ENCODE measurements around the gene PRPF19. TPM values are rescaled to one million over a fixed set of nuclear protein-coding genes. Genes with fewer than 3 reads are reported as not detected.

PRPF19 gene
- total and polyA plus RNA-seq, 2 of the 4 experiments (the other 2 are of a cell fraction), result 29.8 to 50.4 TPM

DNA sequence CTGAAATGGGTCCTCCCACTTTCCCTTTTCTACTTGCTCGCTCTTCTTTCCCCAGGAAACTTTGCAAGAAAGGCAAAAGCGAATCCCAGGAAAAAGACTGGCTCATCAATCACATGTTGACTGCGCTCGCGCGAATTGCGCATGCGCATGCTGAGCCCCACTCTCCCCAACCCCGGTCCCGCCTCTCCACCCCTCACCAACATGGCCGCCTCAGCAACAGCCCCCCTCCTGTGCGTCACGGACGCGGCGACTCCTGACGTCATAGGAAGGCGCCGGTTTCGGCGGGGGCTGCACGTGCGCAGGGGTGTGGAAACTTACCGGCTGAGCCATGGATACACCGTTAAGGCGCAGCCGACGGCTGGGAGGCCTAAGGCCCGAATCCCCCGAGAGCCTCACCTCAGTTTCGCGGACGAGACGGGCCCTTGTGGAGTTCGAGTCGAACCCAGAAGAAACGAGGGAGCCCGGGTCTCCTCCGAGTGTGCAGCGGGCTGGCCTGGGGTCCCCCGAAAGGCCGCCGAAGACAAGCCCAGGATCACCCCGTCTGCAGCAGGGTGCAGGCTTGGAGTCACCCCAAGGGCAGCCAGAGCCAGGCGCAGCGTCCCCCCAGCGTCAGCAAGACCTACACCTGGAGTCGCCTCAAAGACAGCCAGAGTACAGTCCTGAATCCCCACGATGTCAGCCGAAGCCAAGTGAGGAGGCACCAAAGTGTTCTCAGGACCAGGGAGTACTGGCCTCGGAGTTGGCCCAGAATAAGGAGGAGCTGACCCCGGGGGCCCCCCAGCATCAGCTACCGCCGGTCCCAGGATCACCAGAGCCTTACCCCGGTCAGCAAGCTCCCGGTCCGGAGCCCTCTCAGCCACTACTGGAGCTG, 64.4 kb downstream of the PRPF19 start, which contains the start of gene CCDC86 (continued):
- TF ChIP-seq, protein P1, sequence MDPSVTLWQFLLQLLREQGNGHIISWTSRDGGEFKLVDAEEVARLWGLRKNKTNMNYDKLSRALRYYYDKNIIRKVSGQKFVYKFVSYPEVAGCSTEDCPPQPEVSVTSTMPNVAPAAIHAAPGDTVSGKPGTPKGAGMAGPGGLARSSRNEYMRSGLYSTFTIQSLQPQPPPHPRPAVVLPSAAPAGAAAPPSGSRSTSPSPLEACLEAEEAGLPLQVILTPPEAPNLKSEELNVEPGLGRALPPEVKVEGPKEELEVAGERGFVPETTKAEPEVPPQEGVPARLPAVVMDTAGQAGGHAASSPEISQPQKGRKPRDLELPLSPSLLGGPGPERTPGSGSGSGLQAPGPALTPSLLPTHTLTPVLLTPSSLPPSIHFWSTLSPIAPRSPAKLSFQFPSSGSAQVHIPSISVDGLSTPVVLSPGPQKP (IDR thresholded peaks at IDR 0.05; ENCODE audit: borderline replicate concordance, low read depth, low read length), result no peak
- no peak for TF ChIP-seq RAD21 (IDR thresholded peaks at IDR 0.05; ENCODE audit: low read length)
- TF ChIP-seq POLR2A (IDR thresholded peaks at IDR 0.05; ENCODE audit: low read depth, low read length), result peak; percentile 60; the same call in 1 of the 2 replicates
- TF ChIP-seq RCOR1 (IDR thresholded peaks at IDR 0.05; ENCODE audit: insufficient replicate concordance, low read length), result no peak

Other genes starting within 250 kb of the PRPF19 start
- not detected in 2 replicates for gene MS4A8, start 207.0 kb downstream of the PRPF19 start, total RNA-seq (2012; rRNA removed)
- gene MS4A8, start 207.0 kb downstream of the PRPF19 start, polyA plus RNA-seq (2012; rRNA removed), result not detected in 2 replicates
- gene MS4A18, start 181.9 kb downstream of the PRPF19 start, total RNA-seq (2012; rRNA removed), result not detected in 2 replicates
- not detected in 2 replicates for gene MS4A18, start 181.9 kb downstream of the PRPF19 start, polyA plus RNA-seq (2012; rRNA removed)
- not detected in 2 replicates for gene MS4A15, start 149.7 kb downstream of the PRPF19 start, total RNA-seq (2012; rRNA removed)
- gene MS4A15, start 149.7 kb downstream of the PRPF19 start, polyA plus RNA-seq (2012; rRNA removed), result not detected in 2 replicates
- not detected in 2 replicates for gene MS4A10, start 121.3 kb downstream of the PRPF19 start, total RNA-seq (2012; rRNA removed)
- gene MS4A10, start 121.3 kb downstream of the PRPF19 start, polyA plus RNA-seq (2012; rRNA removed), result not detected in 2 replicates
- gene CCDC86, start 64.5 kb downstream of the PRPF19 start, total RNA-seq (2012; rRNA removed), result 9.5 and 10.3 TPM in 2 replicates
- 34.0 and 38.7 TPM in 2 replicates for gene CCDC86, start 64.5 kb downstream of the PRPF19 start, polyA plus RNA-seq (2012; rRNA removed)
- gene PTGDR2, start 50.6 kb downstream of the PRPF19 start, total RNA-seq (2012; rRNA removed), result under 0.01 TPM in 2 replicates
- 0.09 and 0.12 TPM in 2 replicates for gene PTGDR2, start 50.6 kb downstream of the PRPF19 start, polyA plus RNA-seq (2012; rRNA removed)
- 0.18 and 0.28 TPM in 2 replicates for gene ZP1, start 39.0 kb downstream of the PRPF19 start, total RNA-seq (2012; rRNA removed)
- 1.2 and 1.6 TPM in 2 replicates for gene ZP1, start 39.0 kb downstream of the PRPF19 start, polyA plus RNA-seq (2012; rRNA removed)
- 15.1 and 17.2 TPM in 2 replicates for gene TMEM109, start 7.6 kb upstream of the PRPF19 start, total RNA-seq (2012; rRNA removed)
- gene TMEM109, start 7.6 kb upstream of the PRPF19 start, polyA plus RNA-seq (2012; rRNA removed), result 69.7 and 73.6 TPM in 2 replicates
- 7.7 and 8.3 TPM in 2 replicates for gene TMEM132A, start 17.9 kb upstream of the PRPF19 start, total RNA-seq (2012; rRNA removed)
- gene TMEM132A, start 17.9 kb upstream of the PRPF19 start, polyA plus RNA-seq (2012; rRNA removed), result 64.2 and 74.8 TPM in 2 replicates
- gene SLC15A3, start 45.6 kb upstream of the PRPF19 start, total RNA-seq (2012; rRNA removed), result 1.9 and 3.2 TPM in 2 replicates
- gene SLC15A3, start 45.6 kb upstream of the PRPF19 start, polyA plus RNA-seq (2012; rRNA removed), result 4.4 and 5.2 TPM in 2 replicates
- gene CD6, start 65.1 kb upstream of the PRPF19 start, total RNA-seq (2012; rRNA removed), result not detected in 2 replicates
- not detected in 2 replicates for gene CD6, start 65.1 kb upstream of the PRPF19 start, polyA plus RNA-seq (2012; rRNA removed)
- not detected in 2 replicates for gene CD5, start 195.9 kb upstream of the PRPF19 start, total RNA-seq (2012; rRNA removed)
- not detected in 2 replicates for gene CD5, start 195.9 kb upstream of the PRPF19 start, polyA plus RNA-seq (2012; rRNA removed)